ENCODE data around the gene LRCOL1. TPM values are rescaled to one million over a fixed set of nuclear protein-coding genes. Genes with fewer than 3 reads are reported as not detected.

The LRCOL1 gene
- total and polyA plus RNA-seq, 10 donors = 0.54 to 4.1 (median 1.4) TPM; not detected in 2

DNA sequence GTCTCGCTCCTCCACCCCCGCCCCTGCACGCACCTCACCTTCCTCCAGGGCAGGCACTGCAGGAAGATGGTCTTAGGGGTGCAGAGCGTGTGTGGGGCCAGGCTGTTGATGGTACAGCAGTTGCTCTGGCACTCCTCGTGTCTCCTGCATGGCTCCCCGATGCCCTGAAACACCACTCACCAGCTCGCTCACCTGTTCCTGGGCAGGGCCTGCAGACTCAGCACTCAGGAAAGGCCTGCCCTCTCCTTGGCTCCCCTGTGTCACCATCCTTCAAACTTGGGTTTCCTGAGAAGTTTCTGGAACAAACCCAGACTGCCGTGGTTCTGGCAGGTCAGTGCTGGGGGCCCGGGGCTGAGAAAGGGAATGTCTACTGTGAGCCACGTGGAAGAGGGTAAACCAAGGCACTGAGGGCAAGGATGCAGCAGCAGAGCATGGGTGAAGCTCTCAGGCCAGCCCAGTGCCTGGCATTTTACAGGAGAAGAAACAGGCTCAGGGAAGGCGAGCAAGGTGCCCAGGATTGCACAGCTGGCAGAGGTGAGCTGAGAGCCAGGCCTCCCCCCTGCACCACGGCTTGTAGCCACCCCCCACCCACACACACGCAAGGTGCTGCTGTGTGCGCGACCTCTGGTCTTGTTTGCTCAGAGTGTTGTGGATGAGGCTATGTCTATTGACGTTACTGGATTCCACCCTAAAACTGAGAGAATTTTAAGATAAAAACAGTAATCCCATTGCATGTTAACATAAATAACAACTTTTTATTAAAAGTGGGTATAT is 5.5 kb downstream of the LRCOL1 start:
- Histone ChIP-seq H3K4me3 (peak overlapping the region in 4 of 8 donors; percentile 33 to 66 (median 44)), H3K27me3 (replicated peaks in 1 of 7) (peaks cover 0 to 92% (median 12%) of the 10 kb centered on the region in 7 donors), H3K4me1 (peaks cover 5 to 67% (median 45%) of the 10 kb centered on the region in 6 donors), H3K9me3 (no peaks in the 10 kb centered on the region), H3K27ac (peak overlapping the region in 4 of 8 donors; percentile 80 to 89 (median 85)), H3K36me3 (no peaks in the 10 kb centered on the region)
- TF ChIP-seq POLR2AphosphoS5 (IDR thresholded peaks at IDR 0.05) (no peak), POLR2A (IDR thresholded peaks at IDR 0.05) (no peak)
- TF ChIP-seq, protein P1, sequence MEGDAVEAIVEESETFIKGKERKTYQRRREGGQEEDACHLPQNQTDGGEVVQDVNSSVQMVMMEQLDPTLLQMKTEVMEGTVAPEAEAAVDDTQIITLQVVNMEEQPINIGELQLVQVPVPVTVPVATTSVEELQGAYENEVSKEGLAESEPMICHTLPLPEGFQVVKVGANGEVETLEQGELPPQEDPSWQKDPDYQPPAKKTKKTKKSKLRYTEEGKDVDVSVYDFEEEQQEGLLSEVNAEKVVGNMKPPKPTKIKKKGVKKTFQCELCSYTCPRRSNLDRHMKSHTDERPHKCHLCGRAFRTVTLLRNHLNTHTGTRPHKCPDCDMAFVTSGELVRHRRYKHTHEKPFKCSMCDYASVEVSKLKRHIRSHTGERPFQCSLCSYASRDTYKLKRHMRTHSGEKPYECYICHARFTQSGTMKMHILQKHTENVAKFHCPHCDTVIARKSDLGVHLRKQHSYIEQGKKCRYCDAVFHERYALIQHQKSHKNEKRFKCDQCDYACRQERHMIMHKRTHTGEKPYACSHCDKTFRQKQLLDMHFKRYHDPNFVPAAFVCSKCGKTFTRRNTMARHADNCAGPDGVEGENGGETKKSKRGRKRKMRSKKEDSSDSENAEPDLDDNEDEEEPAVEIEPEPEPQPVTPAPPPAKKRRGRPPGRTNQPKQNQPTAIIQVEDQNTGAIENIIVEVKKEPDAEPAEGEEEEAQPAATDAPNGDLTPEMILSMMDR (IDR thresholded peaks at IDR 0.05 in 8 of 11, conservative IDR thresholded peaks at IDR 0.05 in 3 of 11) = no peak
- intact Hi-C loops (cut with DNase I; ENCODE audit: low total_unique reads) = no loop called here
- peak; percentile 55 for DNase-seq
- 61 to 77% (median 68%) methylated on average over 9 to 16 of the region's 16 CpGs for WGBS, 5 donors

DNA sequence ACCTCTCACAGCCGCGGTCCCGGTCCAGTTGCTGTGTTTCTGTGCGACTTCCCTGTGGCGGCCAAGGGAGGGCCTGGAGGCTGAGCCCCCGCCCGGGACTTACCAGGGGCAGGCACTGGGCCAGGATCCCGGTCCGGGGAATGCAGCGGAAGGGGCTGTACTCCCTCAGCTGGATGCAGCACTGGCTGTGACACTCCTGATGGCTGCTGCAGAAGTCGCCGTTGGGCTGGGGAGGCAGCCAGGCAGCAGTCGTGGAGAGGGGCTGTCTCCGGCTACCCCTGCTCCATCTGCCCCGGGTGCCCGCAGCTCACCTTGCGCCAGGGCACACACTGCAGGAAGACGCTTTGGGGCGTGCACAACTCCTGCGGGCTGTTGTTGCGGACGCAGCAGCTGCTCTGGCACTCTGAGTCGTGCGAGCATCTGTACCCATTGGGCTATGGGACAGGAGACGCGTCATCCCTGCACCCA is 6.2 kb downstream of the LRCOL1 start:
- peak overlapping the region; percentile 42 to 89 (median 82) for H3K27ac ChIP-seq
- intact Hi-C loops (cut with DNase I; ENCODE audit: low total_unique reads) = no loop called here
- no peaks in the 10 kb centered on the region for H3K36me3 ChIP-seq
- TF ChIP-seq, protein P1 (IDR thresholded peaks at IDR 0.05 in 8 of 11, conservative IDR thresholded peaks at IDR 0.05 in 3 of 11) = no peak
- TF ChIP-seq POLR2AphosphoS5 (IDR thresholded peaks at IDR 0.05) (peak; percentile 35 to 81 (median 76)), POLR2A (IDR thresholded peaks at IDR 0.05) (no peak)
- H3K9me3 ChIP-seq = no peaks in the 10 kb centered on the region
- H3K27me3 ChIP-seq (replicated peaks in 1 of 7) = peaks cover 0 to 90% (median 10%) of the 10 kb centered on the region in 7 donors
- 33 to 50% (median 46%) methylated on average over 9 to 26 of the region's 26 CpGs for WGBS, 5 donors
- H3K4me1 ChIP-seq = peaks cover 5 to 70% (median 44%) of the 10 kb centered on the region in 6 donors
- peak overlapping the region; percentile 25 to 66 (median 33) for H3K4me3 ChIP-seq
- no peak for DNase-seq

DNA sequence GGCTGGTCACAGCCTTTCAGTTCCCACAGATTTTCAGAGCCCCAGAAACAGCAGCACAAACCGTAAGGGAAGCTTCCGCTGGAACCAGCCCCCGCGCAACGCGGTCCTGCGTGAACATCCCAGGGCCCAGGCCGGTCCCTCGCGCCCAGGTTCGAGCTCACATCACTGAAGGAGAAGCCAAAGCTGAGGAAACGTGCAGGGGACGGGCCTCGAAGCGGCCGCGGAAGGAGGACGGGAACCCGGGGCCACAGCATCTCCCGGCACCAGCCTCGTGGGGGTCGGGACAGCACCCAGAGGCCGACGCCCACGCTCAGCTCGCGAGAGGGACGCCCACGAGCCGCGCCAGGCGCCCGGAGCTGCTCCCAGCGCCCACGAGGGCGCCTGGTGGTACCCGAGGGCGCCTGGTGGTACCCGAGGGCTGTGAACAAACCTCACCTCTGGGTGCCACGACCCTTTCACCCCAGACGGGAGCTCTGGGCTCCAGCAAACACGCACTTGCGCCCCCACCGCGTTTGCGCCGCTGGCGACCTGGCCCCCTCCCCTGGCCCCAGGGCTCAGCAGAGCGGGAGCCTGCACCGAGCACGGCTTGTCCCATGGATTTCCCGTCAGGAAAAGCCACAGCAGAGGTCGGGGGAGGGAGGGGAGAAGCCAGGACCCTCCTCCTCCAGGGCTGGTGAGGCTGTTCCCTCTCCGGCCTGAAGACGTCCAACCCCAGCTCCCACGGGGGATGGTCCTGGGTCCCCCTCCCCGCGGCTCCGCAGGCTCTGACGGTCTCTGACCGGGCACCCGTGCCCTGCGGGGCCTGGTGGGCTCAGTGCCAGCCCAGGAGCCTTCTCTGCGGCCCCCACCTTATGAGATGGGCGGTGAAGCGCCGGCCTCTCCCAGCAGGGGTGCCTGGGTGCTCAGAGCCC is 6.9 kb downstream of the LRCOL1 start:
- Histone ChIP-seq H3K36me3 (no peaks in the 10 kb centered on the region), H3K4me1 (peaks cover 5 to 68% (median 46%) of the 10 kb centered on the region in 6 donors), H3K9me3 (no peaks in the 10 kb centered on the region), H3K27ac (peak overlapping the region; percentile 42 to 89 (median 82)), H3K27me3 (replicated peaks in 1 of 7) (peaks cover 0 to 88% (median 10%) of the 10 kb centered on the region in 7 donors), H3K4me3 (peak overlapping the region; percentile 25 to 66 (median 33))
- TF ChIP-seq POLR2AphosphoS5 (IDR thresholded peaks at IDR 0.05) (no peak), POLR2A (IDR thresholded peaks at IDR 0.05) (no peak)
- TF ChIP-seq, protein P1 (IDR thresholded peaks at IDR 0.05 in 8 of 11, conservative IDR thresholded peaks at IDR 0.05 in 3 of 11) = no peak
- intact Hi-C loops (cut with DNase I; ENCODE audit: low total_unique reads) = no loop called here
- WGBS, 5 donors = 22 to 68% (median 47%) methylated on average over 34 to 67 of the region's 67 CpGs
- DNase-seq = no peak

Measured in spleen (tissue), 11 donors.